ENCODE measurements around the gene STEEP1.
A peak's percentile ranks its signal among the peaks of the same experiment; 100 is the strongest.

The STEEP1 gene

GRCh38 chrX:119602701-119603255, 37.6 kb upstream of the STEEP1 start:
- in situ Hi-C loops (cut with HindIII; ENCODE audit: low sequenced_read_pairs): no loop called here
- DNase-seq (ENCODE audit: low read depth, low spot score): no peak
- H3K4me3 ChIP-seq (ENCODE audit: low read depth, low read length): no peak overlapping the region
- TF ChIP-seq CTCF (IDR thresholded peaks at IDR 0.05; ENCODE audit: low read depth, low read length): no peak

GRCh38 chrX:119589810-119590209, 24.6 kb upstream of the STEEP1 start:
- DNase-seq (ENCODE audit: low read depth, low spot score): no peak
- in situ Hi-C loops (cut with HindIII; ENCODE audit: low sequenced_read_pairs): no loop called here
- H3K4me3 ChIP-seq (ENCODE audit: low read depth, low read length): no peak overlapping the region
- TF ChIP-seq CTCF (IDR thresholded peaks at IDR 0.05; ENCODE audit: low read depth, low read length): no peak

GRCh38 chrX:119583431-119584059, 18.3 kb upstream of the STEEP1 start:
- DNase-seq (ENCODE audit: low read depth, low spot score): no peak

GRCh38 chrX:119579414-119579813, 14.2 kb upstream of the STEEP1 start:
- no peak overlapping the region for H3K4me3 ChIP-seq (ENCODE audit: low read depth, low read length)
- TF ChIP-seq CTCF (IDR thresholded peaks at IDR 0.05; ENCODE audit: low read depth, low read length): no peak
- in situ Hi-C loops (cut with HindIII; ENCODE audit: low sequenced_read_pairs): no loop called here
- DNase-seq (ENCODE audit: low read depth, low spot score): no peak

More at GRCh38 chrX:119583431-119584059, 18.3 kb upstream of the STEEP1 start:
- in situ Hi-C loops (cut with HindIII; ENCODE audit: low sequenced_read_pairs): no loop called here
- H3K4me3 ChIP-seq (ENCODE audit: low read depth, low read length): no peak overlapping the region
- TF ChIP-seq CTCF (IDR thresholded peaks at IDR 0.05; ENCODE audit: low read depth, low read length): no peak

DNA sequence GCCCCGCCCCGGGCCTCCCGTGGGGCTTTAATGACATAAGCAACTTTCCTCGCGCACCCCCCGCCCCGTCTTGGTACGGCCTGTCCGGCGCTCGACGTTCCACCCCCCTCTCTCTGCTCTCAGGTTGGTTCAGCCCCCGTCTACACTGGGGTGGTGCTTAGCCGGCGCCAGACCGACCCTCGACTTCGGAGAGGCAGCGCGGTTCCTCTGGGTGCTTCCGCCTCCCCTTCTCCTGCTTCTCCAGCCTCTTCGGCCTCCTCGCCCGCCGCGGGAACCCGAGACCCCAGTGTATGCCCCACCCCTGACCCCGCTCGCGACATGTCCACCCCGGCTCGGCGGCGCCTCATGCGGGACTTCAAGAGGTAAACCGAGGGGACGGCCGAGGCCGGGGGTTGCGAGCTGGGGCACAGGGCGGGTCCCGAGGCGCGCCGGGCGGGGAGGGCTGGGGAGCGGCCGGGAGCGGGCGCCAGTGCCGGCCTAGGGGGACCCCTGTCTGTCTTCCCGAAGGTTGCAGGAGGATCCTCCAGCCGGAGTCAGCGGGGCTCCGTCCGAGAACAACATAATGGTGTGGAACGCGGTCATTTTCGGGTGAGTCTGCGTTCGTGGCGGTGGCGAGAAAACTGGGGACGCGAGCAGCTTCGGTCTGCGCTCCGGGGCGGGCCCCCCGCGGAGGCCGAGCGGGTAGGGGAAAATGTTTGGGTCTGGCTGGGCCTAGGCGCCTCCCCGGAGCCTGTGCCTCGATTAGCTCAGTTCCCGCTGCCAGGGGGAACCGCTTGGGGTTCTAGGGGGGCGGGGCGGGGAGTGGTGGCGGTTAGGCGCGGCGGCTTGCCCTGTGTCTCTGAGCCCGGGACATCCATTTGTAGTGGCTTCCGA, 9.4 kb upstream of the STEEP1 start, which contains the start of gene UBE2A:
TSS of gene UBE2A (plus strand) at position 170 of the 873 bp plus-strand sequence. CDS start at position 319, 149 bp downstream.
- in situ Hi-C loops (cut with HindIII; ENCODE audit: low sequenced_read_pairs): no loop called here
- peak; percentile 92 for DNase-seq (ENCODE audit: low read depth, low spot score)
- peak; percentile 38 for TF ChIP-seq CTCF (IDR thresholded peaks at IDR 0.05; ENCODE audit: low read depth, low read length)
- H3K4me3 ChIP-seq (ENCODE audit: low read depth, low read length): peak within 1 kb of the TSS; percentile 67

GRCh38 chrX:119573840-119574393, 8.7 kb upstream of the STEEP1 start:
- in situ Hi-C loops (cut with HindIII; ENCODE audit: low sequenced_read_pairs): no loop called here
- DNase-seq (ENCODE audit: low read depth, low spot score): peak; percentile 51
- peak overlapping the region; percentile 67 for H3K4me3 ChIP-seq (ENCODE audit: low read depth, low read length)
- TF ChIP-seq CTCF (IDR thresholded peaks at IDR 0.05; ENCODE audit: low read depth, low read length): no peak
